Liver (tissue), 9 donors: ENCODE results near the gene LRRN2. TPM values are rescaled to one million over a fixed set of nuclear protein-coding genes. Genes with fewer than 3 reads are reported as not detected.

Experiments used
- DNase-seq: peaks from one replicate; pipeline ENCODE4 v3.0.0-alpha.2; 2017; ENCODE audit warnings: low spot score
- H3K27ac ChIP-seq, 2 donors: one replicate each; pipeline ENCODE4 v1.7.0; 2013; ENCODE audit warnings: inconsistent platforms in 2 of 2, low read length in 2 of 2, control low read depth in 1 of 2, low read depth in 1 of 2, mild to moderate bottlenecking in 1 of 2
- H3K27me3 ChIP-seq, 4 donors: one replicate each; pipeline versions ENCODE4 v1.6.1 to v1.7.0; 2013; ENCODE audit warnings: low read length in 3 of 4, inconsistent platforms in 1 of 4, mild to moderate bottlenecking in 1 of 4, moderate library complexity in 1 of 4; ENCODE audit not compliant: control insufficient read depth in 4 of 4, insufficient read depth in 4 of 4
- H3K36me3 ChIP-seq, 4 donors: one replicate each; pipeline versions ENCODE4 v1.6.1 to v1.7.0; 2013; ENCODE audit warnings: low read length in 3 of 4, mild to moderate bottlenecking in 3 of 4, low read depth in 1 of 4, moderate library complexity in 1 of 4; ENCODE audit not compliant: control insufficient read depth in 4 of 4, insufficient read depth in 3 of 4
- H3K4me1 ChIP-seq, 4 donors: one replicate each; pipeline versions ENCODE4 v1.6.1 to v1.7.0; 2013; ENCODE audit warnings: low read length in 3 of 4, mild to moderate bottlenecking in 3 of 4, moderate library complexity in 1 of 4; ENCODE audit not compliant: control insufficient read depth in 4 of 4, insufficient read depth in 4 of 4
- H3K4me3 ChIP-seq, 3 donors: one replicate each; pipeline versions ENCODE4 v1.6.1 to v1.7.0; 2013; ENCODE audit warnings: low read length in 3 of 3, control low read depth in 1 of 3, low read depth in 1 of 3, mild to moderate bottlenecking in 1 of 3
- H3K9ac ChIP-seq, 2 donors: one replicate each; pipeline ENCODE4 v1.7.0; 2013; ENCODE audit warnings: low read length in 2 of 2, mild to moderate bottlenecking in 2 of 2, moderate library complexity in 2 of 2, control low read depth in 1 of 2, low read depth in 1 of 2
- H3K9me3 ChIP-seq, 4 donors: one replicate each; pipeline versions ENCODE4 v1.6.1 to v1.7.0; 2013; ENCODE audit warnings: low read length in 3 of 4; ENCODE audit not compliant: control insufficient read depth in 4 of 4
- EGR1 ChIP-seq, 2 donors: IDR thresholded peaks; 2 replicates each; pipeline ENCODE4 v1.6.1; 2016 to 2018; ENCODE audit warnings: antibody characterized with exemption in 2 of 2, low read depth in 2 of 2
- FOXA2 ChIP-seq: IDR thresholded peaks from 2 replicates; pipeline ENCODE4 v1.6.1; 2016; ENCODE audit warnings: antibody characterized with exemption
- GABPA ChIP-seq, 2 donors: IDR thresholded peaks in 1 of 2; conservative IDR thresholded peaks in 1 of 2; 2 replicates each; pipeline ENCODE4 v1.6.1; 2016; ENCODE audit warnings: antibody characterized with exemption in 2 of 2, mild to moderate bottlenecking in 1 of 2, moderate library complexity in 1 of 2
- HNF4A ChIP-seq, 2 donors: conservative IDR thresholded peaks; 2 replicates each; pipeline ENCODE4 v1.6.1; 2016; ENCODE audit warnings: antibody characterized with exemption in 2 of 2, mild to moderate bottlenecking in 2 of 2
- HNF4G ChIP-seq: IDR thresholded peaks from 2 replicates; pipeline ENCODE4 v1.6.1; 2016; ENCODE audit warnings: antibody characterized with exemption
- JUND ChIP-seq, 2 donors: IDR thresholded peaks; 2 replicates each; pipeline ENCODE4 v1.6.1; 2016; ENCODE audit warnings: antibody characterized with exemption in 2 of 2
- RAD21 ChIP-seq, 2 donors: IDR thresholded peaks; 2 replicates each; pipeline ENCODE4 v1.6.1; 2016; ENCODE audit warnings: antibody characterized with exemption in 2 of 2, mild to moderate bottlenecking in 2 of 2
- RXRA ChIP-seq, 2 donors: IDR thresholded peaks; 2 replicates each; pipeline ENCODE4 v1.6.1; 2017 to 2018; ENCODE audit warnings: antibody characterized with exemption in 2 of 2, mild to moderate bottlenecking in 1 of 2
- SP1 ChIP-seq: IDR thresholded peaks from 2 replicates; pipeline ENCODE4 v1.6.1; 2018; ENCODE audit warnings: antibody characterized with exemption, mild to moderate bottlenecking
- WGBS: extraction: QIAGEN DNeasy Blood & Tissue Kit; methylation state at CpG from one replicate; pipeline ENCODE4 v1.1.7; 2013; 5-methylcytosine and 5-hydroxymethylcytosine counted together
- polyA plus RNA-seq, 2 donors: library from polyadenylated mRNA; stranded (reverse) in 1 of 2; unstranded in 1 of 2; fragments of 200-250 nt in 1 of 2; fragments of >200 nt in 1 of 2; fragmentation: Nextera tagmentation in 1 of 2; extraction: Ambion mirVana in 1 of 2; gene quantifications; one replicate each; pipeline versions ENCODE4 v1.2.1 to v1.2.3, GENCODE V29; 2013 to 2015
- total RNA-seq, 2 donors: library from RNA; depleted of rRNA; stranded (reverse); fragments of >200 nt; gene quantifications; one replicate each; pipeline ENCODE4 v1.2.3, GENCODE V29; 2014
- TF ChIP-seq, protein P1 (sequence below): IDR thresholded peaks from 2 replicates; pipeline ENCODE4 v1.6.1; 2016; ENCODE audit warnings: antibody characterized with exemption, mild to moderate bottlenecking
- TF ChIP-seq, protein P2 (sequence below): IDR thresholded peaks from 2 replicates; pipeline ENCODE4 v1.6.1; 2016; ENCODE audit warnings: antibody characterized with exemption
- donor health status: healthy.
- donor health status: healthy.
- donor health status: healthy.
- donor health status: healthy.
- donor health status: healthy.

Gene LRRN2
- total and polyA plus RNA-seq, 4 donors, result 0.13 to 2.8 (median 0.28) TPM

DNA sequence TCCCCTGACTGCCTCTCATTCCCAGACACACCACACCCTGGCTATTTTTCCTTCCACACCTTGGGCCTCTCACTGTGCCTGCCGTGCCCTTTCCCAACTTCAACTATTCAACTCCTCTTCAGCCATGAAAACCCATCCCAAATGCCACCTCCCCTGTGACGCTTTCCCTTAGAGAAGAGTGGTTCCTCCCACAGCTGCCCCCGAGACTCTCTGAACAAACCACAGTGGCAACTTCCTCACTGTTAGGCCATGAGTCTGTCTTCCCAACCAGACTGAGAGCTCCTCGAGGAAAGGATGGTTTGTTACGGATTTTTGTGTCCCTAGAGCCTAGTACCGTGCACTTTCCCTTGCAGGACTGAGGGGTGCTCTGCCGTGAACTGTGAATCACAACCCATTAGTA is 59.2 kb downstream of the LRRN2 start:
- Histone ChIP-seq H3K4me3 (no peak overlapping the region), H3K27me3 (peaks cover 0 to 2% (median 0%) of the 10 kb centered on the region in 4 donors), H3K4me1 (no peaks in the 10 kb centered on the region), H3K9me3 (no peaks in the 10 kb centered on the region), H3K27ac (no peak overlapping the region), H3K36me3 (no peaks in the 10 kb centered on the region), H3K9ac (no peak overlapping the region)
- 82% methylated on average over 7 of the region's 7 CpGs for WGBS
- TF ChIP-seq FOXA2 (no peak), JUND (IDR thresholded peaks at IDR 0.05) (no peak), HNF4A (conservative IDR thresholded peaks at IDR 0.05) (no peak), HNF4G (no peak), GABPA (IDR thresholded peaks at IDR 0.05 in 1 of 2, conservative IDR thresholded peaks at IDR 0.05 in 1 of 2) (no peak)
- TF ChIP-seq, protein P1, sequence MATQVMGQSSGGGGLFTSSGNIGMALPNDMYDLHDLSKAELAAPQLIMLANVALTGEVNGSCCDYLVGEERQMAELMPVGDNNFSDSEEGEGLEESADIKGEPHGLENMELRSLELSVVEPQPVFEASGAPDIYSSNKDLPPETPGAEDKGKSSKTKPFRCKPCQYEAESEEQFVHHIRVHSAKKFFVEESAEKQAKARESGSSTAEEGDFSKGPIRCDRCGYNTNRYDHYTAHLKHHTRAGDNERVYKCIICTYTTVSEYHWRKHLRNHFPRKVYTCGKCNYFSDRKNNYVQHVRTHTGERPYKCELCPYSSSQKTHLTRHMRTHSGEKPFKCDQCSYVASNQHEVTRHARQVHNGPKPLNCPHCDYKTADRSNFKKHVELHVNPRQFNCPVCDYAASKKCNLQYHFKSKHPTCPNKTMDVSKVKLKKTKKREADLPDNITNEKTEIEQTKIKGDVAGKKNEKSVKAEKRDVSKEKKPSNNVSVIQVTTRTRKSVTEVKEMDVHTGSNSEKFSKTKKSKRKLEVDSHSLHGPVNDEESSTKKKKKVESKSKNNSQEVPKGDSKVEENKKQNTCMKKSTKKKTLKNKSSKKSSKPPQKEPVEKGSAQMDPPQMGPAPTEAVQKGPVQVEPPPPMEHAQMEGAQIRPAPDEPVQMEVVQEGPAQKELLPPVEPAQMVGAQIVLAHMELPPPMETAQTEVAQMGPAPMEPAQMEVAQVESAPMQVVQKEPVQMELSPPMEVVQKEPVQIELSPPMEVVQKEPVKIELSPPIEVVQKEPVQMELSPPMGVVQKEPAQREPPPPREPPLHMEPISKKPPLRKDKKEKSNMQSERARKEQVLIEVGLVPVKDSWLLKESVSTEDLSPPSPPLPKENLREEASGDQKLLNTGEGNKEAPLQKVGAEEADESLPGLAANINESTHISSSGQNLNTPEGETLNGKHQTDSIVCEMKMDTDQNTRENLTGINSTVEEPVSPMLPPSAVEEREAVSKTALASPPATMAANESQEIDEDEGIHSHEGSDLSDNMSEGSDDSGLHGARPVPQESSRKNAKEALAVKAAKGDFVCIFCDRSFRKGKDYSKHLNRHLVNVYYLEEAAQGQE, result no peak
- TF ChIP-seq, protein P2, sequence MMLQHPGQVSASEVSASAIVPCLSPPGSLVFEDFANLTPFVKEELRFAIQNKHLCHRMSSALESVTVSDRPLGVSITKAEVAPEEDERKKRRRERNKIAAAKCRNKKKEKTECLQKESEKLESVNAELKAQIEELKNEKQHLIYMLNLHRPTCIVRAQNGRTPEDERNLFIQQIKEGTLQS, result no peak
- DNase-seq, result no peak

DNA sequence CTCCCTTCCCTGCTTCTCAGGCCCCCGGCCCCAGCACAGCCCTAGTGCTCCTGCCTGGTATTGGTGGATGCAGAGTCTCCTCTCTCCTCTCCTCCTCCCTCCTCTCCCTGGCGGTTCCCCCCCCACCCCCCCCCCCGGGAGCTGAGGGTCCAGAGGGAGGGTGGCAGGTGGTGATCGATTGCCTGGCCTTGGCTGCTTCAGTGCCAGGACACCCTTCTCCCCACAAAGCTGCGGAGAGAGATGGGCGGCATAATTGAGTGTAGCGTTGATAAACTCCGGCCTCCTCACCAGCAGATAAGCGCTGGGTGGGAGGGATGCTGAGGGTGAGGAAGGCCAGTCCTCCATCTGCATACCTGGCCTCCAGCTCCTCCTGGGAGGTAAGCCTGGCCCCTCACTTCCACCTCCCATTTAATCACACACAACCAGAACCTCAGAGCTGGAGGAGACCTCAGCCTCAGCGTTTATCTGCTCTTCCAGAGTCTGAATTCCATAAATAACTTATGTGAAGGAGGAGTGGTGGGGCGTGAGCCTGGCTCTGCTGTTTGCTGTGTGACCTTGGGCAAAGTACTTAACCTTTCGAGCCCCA is 60.8 kb downstream of the LRRN2 start:
- H3K27ac ChIP-seq, result no peak overlapping the region
- H3K27me3 ChIP-seq, result peaks cover 0 to 2% (median 0%) of the 10 kb centered on the region in 4 donors
- H3K4me1 ChIP-seq, result no peaks in the 10 kb centered on the region
- WGBS, result 65% methylated on average over 12 of the region's 12 CpGs
- no peak overlapping the region for H3K4me3 ChIP-seq
- H3K9me3 ChIP-seq, result no peaks in the 10 kb centered on the region
- no peak for TF ChIP-seq RAD21 (IDR thresholded peaks at IDR 0.05)
- TF ChIP-seq EGR1 (IDR thresholded peaks at IDR 0.05; ENCODE audit: low read depth in 2 of 2), result no peak
- TF ChIP-seq SP1, result no peak
- H3K36me3 ChIP-seq, result no peaks in the 10 kb centered on the region
- DNase-seq, result no peak
- H3K9ac ChIP-seq, result no peak overlapping the region

DNA sequence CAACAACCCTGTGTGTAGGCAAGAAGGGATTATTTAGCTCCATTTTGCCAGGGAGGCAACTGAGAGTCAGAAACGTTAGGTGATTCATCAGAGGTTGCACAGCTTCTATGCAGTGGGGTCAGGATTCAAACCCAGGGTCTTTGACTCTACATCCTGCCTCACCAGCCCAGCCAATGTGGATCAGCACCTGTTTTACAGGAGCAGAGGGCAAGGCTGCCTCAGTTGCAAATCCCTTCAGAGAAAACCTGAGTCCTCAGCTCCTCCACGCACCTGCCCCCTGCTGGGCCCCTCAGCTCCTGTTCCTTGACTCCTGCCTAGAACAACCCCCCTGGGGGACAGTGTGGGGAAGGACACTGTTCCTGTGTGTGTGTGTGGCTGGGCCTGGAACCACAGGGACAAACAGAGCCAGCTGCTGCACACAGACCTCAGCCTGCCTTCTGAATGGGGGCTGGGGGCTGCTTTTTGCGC is 61.6 kb downstream of the LRRN2 start:
- peaks cover 0 to 2% (median 0%) of the 10 kb centered on the region in 4 donors for H3K27me3 ChIP-seq
- WGBS, result 79% methylated on average over 3 of the region's 3 CpGs
- H3K4me1 ChIP-seq, result no peaks in the 10 kb centered on the region
- no peak overlapping the region for H3K27ac ChIP-seq
- H3K9ac ChIP-seq, result no peak overlapping the region
- no peaks in the 10 kb centered on the region for H3K9me3 ChIP-seq
- H3K36me3 ChIP-seq, result no peaks in the 10 kb centered on the region
- DNase-seq, result no peak
- TF ChIP-seq RXRA (IDR thresholded peaks at IDR 0.05) (no peak), HNF4A (conservative IDR thresholded peaks at IDR 0.05) (no peak)
- no peak overlapping the region for H3K4me3 ChIP-seq
